A673 (cell line): ENCODE data around the gene PAQR7. TPM values are rescaled to one million over a fixed set of nuclear protein-coding genes. Genes with fewer than 3 reads are reported as not detected.

ENCODE experiments used
- BruUV-seq: library from RNA; stranded (reverse); fragments of 400-500 nt; replicated peaks from 2 replicates; lab custom pipeline; 2021; lab: Mats Ljungman, UMichigan
- CTCF ChIA-PET: fragments of 300-600 bp; sonication (Branson Sonifier 250); formaldehyde crosslinking; loops from one replicate; lab custom pipeline; 2022; ENCODE audit warnings: antibody characterized with exemption; lab: Charles Lee
- POLR2A ChIA-PET: fragments of 300-600 bp; sonication (Branson Sonifier 250); formaldehyde crosslinking; loops from one replicate; lab custom pipeline; 2022; ENCODE audit warnings: antibody characterized with exemption; ENCODE audit not compliant: low non-redundant PET; lab: Charles Lee
- DNase-seq: peaks from one replicate; pipeline ENCODE4 v3.0.0-alpha.2; 2015; ENCODE audit warnings: low spot score
- H3K27ac ChIP-seq: fragments of 200-600 bp; sonication (generic); 2 replicates; pipeline ENCODE4 v1.5.1; 2016; ENCODE audit warnings: mixed run types, low read depth, mild to moderate bottlenecking, mixed read lengths, antibody characterized with exemption, low read length; ENCODE audit not compliant: poor library complexity, severe bottlenecking
- H3K27me3 ChIP-seq: fragments of 200-600 bp; sonication (generic); replicated peaks from 2 replicates; pipeline ENCODE4 v1.6.1; 2017; ENCODE audit warnings: mixed run types, low read depth, mild to moderate bottlenecking, mixed read lengths, antibody characterized with exemption, low read length; ENCODE audit not compliant: insufficient read depth, poor library complexity
- H3K36me3 ChIP-seq: fragments of 200-600 bp; sonication (generic); 2 replicates; pipeline ENCODE4 v1.6.1; 2016; ENCODE audit warnings: mixed run types, mild to moderate bottlenecking, mixed read lengths, antibody characterized with exemption, low read length; ENCODE audit not compliant: insufficient read depth, poor library complexity, severe bottlenecking
- H3K4me1 ChIP-seq: fragments of 200-600 bp; sonication (generic); 2 replicates; pipeline ENCODE4 v1.6.1; 2017; ENCODE audit warnings: mixed run types, mild to moderate bottlenecking, mixed read lengths, antibody characterized with exemption, low read length; ENCODE audit not compliant: insufficient read depth, poor library complexity, severe bottlenecking
- H3K4me3 ChIP-seq: fragments of 200-600 bp; sonication (generic); 2 replicates; pipeline ENCODE4 v1.5.1; 2016; ENCODE audit warnings: low read depth, mixed run types, mild to moderate bottlenecking, mixed read lengths, low read length; ENCODE audit not compliant: poor library complexity, severe bottlenecking
- H3K9me3 ChIP-seq: fragments of 200-600 bp; sonication (generic); 2 replicates; pipeline ENCODE4 v1.6.1; 2016; ENCODE audit warnings: mixed run types, low read depth, mild to moderate bottlenecking, mixed read lengths, antibody characterized with exemption, low read length; ENCODE audit not compliant: poor library complexity, severe bottlenecking
- CTCF ChIP-seq: fragments of 300-800, 200-600 bp; sonication (generic); conservative IDR thresholded peaks from 2 replicates; pipeline ENCODE4 v1.5.1; 2017; ENCODE audit warnings: low read depth, mild to moderate bottlenecking, antibody characterized with exemption, low read length, moderate library complexity, mixed read lengths
- EZH2 ChIP-seq: fragments of 200-600 bp; sonication (generic); IDR thresholded peaks from 2 replicates; pipeline ENCODE4 v1.6.1; 2017; ENCODE audit warnings: borderline replicate concordance, low read depth, mild to moderate bottlenecking, mixed read lengths, antibody characterized with exemption, low read length; ENCODE audit not compliant: poor library complexity, severe bottlenecking
- intact Hi-C: fragments of 100-400 bp; cut with micrococcal nuclease; formaldehyde crosslinking; loops from one replicate; pipeline ENCODE4 v1.10.0; 2022; ENCODE audit not compliant: unreplicated experiment
- total RNA-seq: library from RNA; stranded (reverse); gene quantifications from 2 replicates; pipeline ENCODE4 v1.2.3, GENCODE V29; 2021

The PAQR7 gene
- total RNA-seq, 1 experiment from 2014 or later = 2.9 TPM

- intact Hi-C loops = no loop called here
- ChIA-PET POLR2A (no interaction called here), CTCF (no interaction called here)
- TF ChIP-seq CTCF = no peak
- TF ChIP-seq EZH2 = no peak
- H3K9me3 ChIP-seq = no peaks in the 10 kb centered on the region
- no peaks in the 10 kb centered on the region for H3K27me3 ChIP-seq
- no peak overlapping the region for H3K27ac ChIP-seq
- peaks cover 2% of the 10 kb centered on the region for H3K4me1 ChIP-seq
- no peak overlapping the region for H3K4me3 ChIP-seq
- no peak for DNase-seq
- H3K36me3 ChIP-seq = no peaks in the 10 kb centered on the region
- no TSS peak for BruUV-seq
Observed at GRCh38 chr1:25916460-25916859, 41.0 kb upstream of the PAQR7 start.

- Histone ChIP-seq H3K4me1 (no peaks in the 10 kb centered on the region), H3K4me3 (no peak overlapping the region), H3K27me3 (no peaks in the 10 kb centered on the region), H3K36me3 (no peaks in the 10 kb centered on the region), H3K27ac (no peak overlapping the region), H3K9me3 (no peaks in the 10 kb centered on the region)
- no TSS peak for BruUV-seq
- intact Hi-C loops = no loop called here
- CTCF ChIA-PET = no interaction called here
- DNase-seq = no peak
- POLR2A ChIA-PET = no interaction called here
- TF ChIP-seq CTCF = no peak
- TF ChIP-seq EZH2 = no peak
Observed at GRCh38 chr1:25914074-25914995, 38.8 kb upstream of the PAQR7 start.

- ChIA-PET CTCF (no interaction called here), POLR2A (no interaction called here)
- no peak for DNase-seq
- Histone ChIP-seq H3K27me3 (no peaks in the 10 kb centered on the region), H3K4me3 (no peak overlapping the region), H3K27ac (no peak overlapping the region), H3K36me3 (no peaks in the 10 kb centered on the region), H3K4me1 (no peaks in the 10 kb centered on the region), H3K9me3 (no peaks in the 10 kb centered on the region)
- intact Hi-C loops = no loop called here
- no peak for TF ChIP-seq EZH2
- TF ChIP-seq CTCF = no peak
- BruUV-seq = no TSS peak
Observed at GRCh38 chr1:25913206-25913605, 37.7 kb upstream of the PAQR7 start.
